ENCODE results near the gene C19orf38. TPM values are rescaled to one million over a fixed set of nuclear protein-coding genes. Genes with fewer than 3 reads are reported as not detected.

C19orf38 gene
- total RNA-seq, 1 experiment from 2014 or later: not detected

GRCh38 chr19:10842788-10843187 lies 5.4 kb upstream of the C19orf38 start:
- ATAC-seq: no peak
- no peak overlapping the region for H3K27ac Mint-ChIP-seq
- peaks cover 4% of the 10 kb centered on the region; the same call in 1 of the 2 replicates for H3K4me1 Mint-ChIP-seq
- TF ChIP-seq, protein P1, sequence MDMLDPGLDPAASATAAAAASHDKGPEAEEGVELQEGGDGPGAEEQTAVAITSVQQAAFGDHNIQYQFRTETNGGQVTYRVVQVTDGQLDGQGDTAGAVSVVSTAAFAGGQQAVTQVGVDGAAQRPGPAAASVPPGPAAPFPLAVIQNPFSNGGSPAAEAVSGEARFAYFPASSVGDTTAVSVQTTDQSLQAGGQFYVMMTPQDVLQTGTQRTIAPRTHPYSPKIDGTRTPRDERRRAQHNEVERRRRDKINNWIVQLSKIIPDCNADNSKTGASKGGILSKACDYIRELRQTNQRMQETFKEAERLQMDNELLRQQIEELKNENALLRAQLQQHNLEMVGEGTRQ (CRISPR knock-in tag; IDR thresholded peaks at IDR 0.05): no peak
- TF ChIP-seq ELF4 (CRISPR knock-in tag; IDR thresholded peaks at IDR 0.05; ENCODE audit: low read depth) (no peak), SOX15 (CRISPR knock-in tag; IDR thresholded peaks at IDR 0.05) (no peak), FOXJ3 (CRISPR knock-in tag; IDR thresholded peaks at IDR 0.05; ENCODE audit: borderline replicate concordance) (no peak), EMX1 (CRISPR knock-in tag; IDR thresholded peaks at IDR 0.05) (no peak)
- no peaks in the 10 kb centered on the region for H3K36me3 Mint-ChIP-seq
- POLR2A ChIA-PET: no interaction called here
- DNase-seq (ENCODE audit: low spot score): no peak
- peaks cover 24% of the 10 kb centered on the region for H3K9me3 Mint-ChIP-seq
- no peak overlapping the region for H3K4me3 Mint-ChIP-seq
- CTCF ChIA-PET: interaction anchor here (1.3 to 3.0 kb wide), 3 partner anchors 16 to 22 kb away, joined by 5 to 23 read pairs (median 10); no protein-coding TSS in a partner anchor
- peaks cover 23% of the 10 kb centered on the region for H3K27me3 Mint-ChIP-seq (ENCODE audit: low read depth)

DNA sequence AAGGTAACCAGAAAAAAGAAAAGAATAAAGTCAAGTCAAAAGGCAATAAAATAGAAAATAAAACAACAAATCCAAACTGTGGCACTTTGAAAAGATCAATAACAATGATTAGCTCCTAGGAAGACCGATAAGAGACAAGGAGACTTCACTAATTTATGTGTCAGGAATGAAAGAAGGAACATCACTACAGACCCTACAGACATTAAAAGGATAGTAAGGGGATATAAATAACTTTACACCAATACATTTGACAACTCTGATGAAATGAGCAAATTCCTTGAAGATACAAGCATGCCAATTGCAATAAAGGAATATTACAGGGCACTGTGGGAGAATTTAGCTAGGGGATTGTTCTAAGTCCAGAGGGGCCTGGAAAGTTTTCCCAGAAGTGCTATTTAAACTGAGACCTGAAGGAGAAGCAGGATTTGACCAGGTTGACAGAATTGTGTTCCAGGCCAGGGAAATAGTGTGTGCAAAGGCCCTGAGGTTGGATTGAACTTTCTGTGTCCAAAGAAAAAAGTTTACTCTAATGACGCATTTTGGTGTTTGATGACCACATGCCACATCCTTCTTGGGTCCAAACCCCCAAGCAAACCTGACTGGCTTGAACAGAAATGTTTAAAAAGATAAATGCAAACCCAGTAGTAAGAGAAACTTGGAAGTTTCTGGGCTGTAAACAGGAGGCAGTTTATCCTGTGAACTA lies 1.6 kb upstream of the C19orf38 start:
- DNase-seq (ENCODE audit: low spot score): no peak
- POLR2A ChIA-PET: interaction anchor here (1.0 kb wide), 1 partner anchor 11 kb away, joined by 6 read pairs; the partner anchor contains the start of gene TMED1
- ATAC-seq: no peak
- H3K27ac Mint-ChIP-seq: no peak overlapping the region
- CTCF ChIA-PET: interaction anchor here (1.1 to 2.4 kb wide), 5 partner anchors 9 to 18 kb away, joined by 4 to 23 read pairs (median 6); partner anchors contain the start of gene TMED1
- H3K36me3 Mint-ChIP-seq: no peaks in the 10 kb centered on the region
- no peaks in the 10 kb centered on the region for H3K4me1 Mint-ChIP-seq
- peaks cover 35% of the 10 kb centered on the region for H3K27me3 Mint-ChIP-seq (ENCODE audit: low read depth)
- no peak overlapping the region for H3K4me3 Mint-ChIP-seq
- no peak for TF ChIP-seq MLX (CRISPR knock-in tag; IDR thresholded peaks at IDR 0.05)
- TF ChIP-seq, protein P2, sequence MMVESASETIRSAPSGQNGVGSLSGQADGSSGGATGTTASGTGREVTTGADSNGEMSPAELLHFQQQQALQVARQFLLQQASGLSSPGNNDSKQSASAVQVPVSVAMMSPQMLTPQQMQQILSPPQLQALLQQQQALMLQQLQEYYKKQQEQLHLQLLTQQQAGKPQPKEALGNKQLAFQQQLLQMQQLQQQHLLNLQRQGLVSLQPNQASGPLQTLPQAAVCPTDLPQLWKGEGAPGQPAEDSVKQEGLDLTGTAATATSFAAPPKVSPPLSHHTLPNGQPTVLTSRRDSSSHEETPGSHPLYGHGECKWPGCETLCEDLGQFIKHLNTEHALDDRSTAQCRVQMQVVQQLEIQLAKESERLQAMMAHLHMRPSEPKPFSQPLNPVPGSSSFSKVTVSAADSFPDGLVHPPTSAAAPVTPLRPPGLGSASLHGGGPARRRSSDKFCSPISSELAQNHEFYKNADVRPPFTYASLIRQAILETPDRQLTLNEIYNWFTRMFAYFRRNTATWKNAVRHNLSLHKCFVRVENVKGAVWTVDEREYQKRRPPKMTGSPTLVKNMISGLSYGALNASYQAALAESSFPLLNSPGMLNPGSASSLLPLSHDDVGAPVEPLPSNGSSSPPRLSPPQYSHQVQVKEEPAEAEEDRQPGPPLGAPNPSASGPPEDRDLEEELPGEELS (CRISPR knock-in tag; IDR thresholded peaks at IDR 0.05): no peak
- no peak for TF ChIP-seq RORB (CRISPR knock-in tag; IDR thresholded peaks at IDR 0.05)
- no peak for TF ChIP-seq E2F4 (CRISPR knock-in tag; IDR thresholded peaks at IDR 0.05; ENCODE audit: borderline replicate concordance, low read depth)
- no peak for TF ChIP-seq ZNF219 (CRISPR knock-in tag; IDR thresholded peaks at IDR 0.05; ENCODE audit: borderline replicate concordance)
- no peak for TF ChIP-seq ELF4 (CRISPR knock-in tag; IDR thresholded peaks at IDR 0.05; ENCODE audit: low read depth)
- no peak for TF ChIP-seq NFATC4 (CRISPR knock-in tag; IDR thresholded peaks at IDR 0.05)
- peaks cover 10% of the 10 kb centered on the region for H3K9me3 Mint-ChIP-seq

- Mint-ChIP-seq H3K27me3 (ENCODE audit: low read depth) (peaks cover 34% of the 10 kb centered on the region), H3K4me1 (no peaks in the 10 kb centered on the region), H3K36me3 (no peaks in the 10 kb centered on the region), H3K27ac (no peak overlapping the region), H3K4me3 (no peak overlapping the region), H3K9me3 (peaks cover 10% of the 10 kb centered on the region)
- DNase-seq (ENCODE audit: low spot score) (no peak), ATAC-seq (no peak)
- ChIA-PET CTCF (interaction anchor here (0.6 to 2.5 kb wide), 6 partner anchors 11 to 25 kb away, joined by 3 to 11 read pairs (median 6); no protein-coding TSS in a partner anchor), POLR2A (no interaction called here)
- TF ChIP-seq, protein P3, sequence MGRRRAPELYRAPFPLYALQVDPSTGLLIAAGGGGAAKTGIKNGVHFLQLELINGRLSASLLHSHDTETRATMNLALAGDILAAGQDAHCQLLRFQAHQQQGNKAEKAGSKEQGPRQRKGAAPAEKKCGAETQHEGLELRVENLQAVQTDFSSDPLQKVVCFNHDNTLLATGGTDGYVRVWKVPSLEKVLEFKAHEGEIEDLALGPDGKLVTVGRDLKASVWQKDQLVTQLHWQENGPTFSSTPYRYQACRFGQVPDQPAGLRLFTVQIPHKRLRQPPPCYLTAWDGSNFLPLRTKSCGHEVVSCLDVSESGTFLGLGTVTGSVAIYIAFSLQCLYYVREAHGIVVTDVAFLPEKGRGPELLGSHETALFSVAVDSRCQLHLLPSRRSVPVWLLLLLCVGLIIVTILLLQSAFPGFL (CRISPR knock-in tag; IDR thresholded peaks at IDR 0.05; ENCODE audit: borderline replicate concordance): no peak
- TF ChIP-seq GTF2I (CRISPR knock-in tag; conservative IDR thresholded peaks at IDR 0.05): peak; percentile 48; the same call in 1 of the 2 replicates
Observed at GRCh38 chr19:10850631-10851030, 2.4 kb downstream of the C19orf38 start.

Measured in WTC11 (cell line).